GM19099 (cell line): Measurements from ENCODE around the gene RBM5.

Source experiments
- POLR2A ChIP-seq: IDR thresholded peaks from 3 replicates; pipeline ENCODE4 v1.6.1; 2011; ENCODE audit warnings: low read depth; ENCODE audit not compliant: insufficient read length; ENCODE audit errors: extremely low read depth

RBM5 gene

DNA sequence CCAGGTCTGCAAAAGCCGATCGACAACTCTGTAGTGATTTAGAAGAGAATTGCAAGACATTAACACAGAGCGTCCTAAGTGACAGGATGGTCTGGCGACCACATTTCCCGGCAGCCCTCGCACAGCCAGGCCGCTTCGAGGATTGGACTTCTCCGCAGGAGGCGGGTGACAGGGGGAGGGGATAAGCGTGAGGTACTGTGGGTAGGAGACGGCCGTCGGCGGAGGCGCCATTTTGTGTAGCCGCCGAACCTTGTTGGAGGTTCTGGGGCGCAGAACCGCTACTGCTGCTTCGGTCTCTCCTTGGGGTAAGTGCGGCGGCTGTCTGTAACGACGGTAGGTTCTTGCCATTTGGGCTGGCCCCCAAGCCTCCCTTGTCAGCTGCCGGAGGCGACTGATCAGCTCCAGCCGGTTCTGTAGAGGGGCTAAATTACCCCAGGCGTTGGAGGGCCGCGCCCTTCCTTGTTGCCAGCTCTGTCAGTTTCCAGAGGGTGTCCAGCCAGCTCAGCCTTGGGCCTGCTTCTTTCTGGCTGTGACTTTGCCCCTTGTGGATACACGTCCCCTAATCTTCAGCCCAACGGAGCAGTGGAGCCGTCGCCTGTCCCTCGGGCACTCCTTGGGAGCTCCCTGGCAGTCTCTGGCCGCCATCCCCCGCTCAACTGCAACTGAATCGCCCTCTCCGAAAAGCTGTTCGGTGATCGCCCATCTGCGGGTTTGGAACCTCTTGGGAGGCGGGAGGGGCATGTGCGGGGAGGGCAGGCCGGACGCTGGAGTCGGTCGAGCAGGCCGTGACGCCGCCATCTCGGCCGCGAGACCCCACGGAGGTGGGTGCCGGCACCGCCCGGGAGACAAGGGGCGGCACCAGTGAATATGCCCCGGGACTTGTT lies at the start of gene RBM5:
RBM5 (plus strand) TSS at position 195 of the 884 bp plus-strand sequence. CDS start 1,516 bp downstream, outside the sequence.
- TF ChIP-seq POLR2A: peak; percentile 88

DNA sequence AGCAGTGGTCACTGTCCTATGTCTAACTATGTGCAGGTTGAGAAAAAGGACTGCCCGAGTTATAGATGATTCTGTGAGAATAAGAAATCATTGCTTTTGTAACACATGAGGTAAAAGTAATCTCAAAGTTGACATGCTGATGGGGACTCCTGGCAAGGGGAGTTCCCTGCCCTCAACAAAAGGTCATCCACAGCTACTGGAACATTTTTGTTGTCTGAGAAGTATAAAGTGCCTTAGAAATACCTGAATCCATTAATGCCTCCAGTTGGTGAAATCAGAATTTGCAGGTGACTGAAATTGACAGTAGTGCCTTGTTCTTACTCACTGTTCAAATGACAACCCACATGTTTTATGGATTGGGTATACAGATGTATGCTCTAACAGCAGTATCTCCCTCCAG lies 43.7 kb upstream of the RBM5 start:
- no peak for TF ChIP-seq POLR2A

DNA sequence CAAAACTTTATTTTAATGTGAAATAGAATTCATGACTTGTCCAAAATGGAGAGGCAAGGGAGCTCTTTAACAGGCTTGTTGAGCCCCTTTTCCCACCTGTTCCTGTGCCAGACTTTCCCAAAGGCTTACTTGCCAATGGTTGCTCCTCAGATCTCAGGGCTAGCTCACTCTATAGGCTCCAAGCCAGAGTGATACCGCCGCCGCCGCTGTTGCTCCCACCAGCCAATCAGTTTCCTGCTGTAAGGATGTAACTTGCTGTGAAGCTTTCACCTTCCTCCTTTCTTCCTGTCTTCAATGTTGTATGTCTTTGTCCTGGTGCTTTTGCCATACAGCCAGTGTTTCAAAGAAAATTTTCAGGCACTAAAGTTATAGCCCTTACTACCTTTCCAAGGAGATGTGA lies 41.3 kb upstream of the RBM5 start:
- no peak for TF ChIP-seq POLR2A

DNA sequence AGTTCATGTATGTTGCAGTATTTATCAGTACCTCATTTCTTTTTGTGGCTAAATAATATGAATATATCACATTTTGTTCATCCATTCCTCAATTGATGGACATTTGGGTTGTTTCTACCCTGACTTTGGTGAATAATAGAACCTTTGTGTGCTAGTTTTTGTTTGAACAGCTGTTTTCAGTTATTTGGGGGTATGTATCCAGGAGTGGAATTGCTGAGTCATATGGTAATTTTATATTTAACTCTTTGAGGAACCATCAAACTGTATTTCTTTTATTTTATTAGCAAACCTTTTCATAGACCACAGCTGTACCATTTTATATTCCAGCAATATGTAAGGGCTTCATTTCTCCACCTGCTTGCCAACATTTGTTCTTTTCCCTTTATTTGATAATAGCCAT lies 38.4 kb upstream of the RBM5 start:
- TF ChIP-seq POLR2A: no peak

DNA sequence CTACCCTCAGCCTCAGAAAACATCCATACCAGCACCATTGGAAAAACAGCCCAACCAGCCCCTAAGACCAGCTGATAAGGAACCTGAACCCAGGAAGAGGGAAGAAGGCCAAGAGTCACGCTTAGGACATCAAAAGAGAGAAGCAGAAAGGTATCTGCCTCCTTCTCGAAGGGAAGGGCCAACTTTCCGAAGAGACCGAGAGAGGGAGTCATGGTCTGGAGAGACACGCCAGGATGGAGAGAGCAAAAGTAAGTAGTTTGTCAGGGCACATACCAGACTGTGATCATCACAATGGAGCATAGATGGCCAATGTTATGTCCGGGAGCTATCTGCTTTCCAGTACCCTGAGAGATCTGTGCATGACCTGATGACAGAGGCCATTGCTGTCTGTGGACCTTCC lies 31.0 kb upstream of the RBM5 start:
- no peak for TF ChIP-seq POLR2A

DNA sequence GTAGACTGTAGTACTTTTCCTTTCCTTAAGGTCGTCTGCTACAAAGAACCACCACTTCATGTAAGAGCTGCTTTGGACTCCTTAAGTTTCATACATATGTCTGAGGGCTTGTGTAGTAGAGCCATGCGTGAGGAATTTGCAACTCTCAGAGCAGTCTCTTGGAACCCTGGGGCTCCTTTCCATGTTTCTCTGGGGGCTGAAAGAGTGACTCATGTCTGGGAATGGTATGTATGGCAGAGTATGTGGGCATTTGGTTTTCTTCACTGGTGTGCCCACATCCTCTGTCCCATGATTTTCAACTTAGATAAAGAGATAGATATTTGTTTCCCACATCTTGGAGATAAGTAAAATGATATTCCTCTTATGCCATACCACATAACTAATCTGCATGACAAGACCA lies 20.6 kb upstream of the RBM5 start:
- TF ChIP-seq POLR2A: no peak

DNA sequence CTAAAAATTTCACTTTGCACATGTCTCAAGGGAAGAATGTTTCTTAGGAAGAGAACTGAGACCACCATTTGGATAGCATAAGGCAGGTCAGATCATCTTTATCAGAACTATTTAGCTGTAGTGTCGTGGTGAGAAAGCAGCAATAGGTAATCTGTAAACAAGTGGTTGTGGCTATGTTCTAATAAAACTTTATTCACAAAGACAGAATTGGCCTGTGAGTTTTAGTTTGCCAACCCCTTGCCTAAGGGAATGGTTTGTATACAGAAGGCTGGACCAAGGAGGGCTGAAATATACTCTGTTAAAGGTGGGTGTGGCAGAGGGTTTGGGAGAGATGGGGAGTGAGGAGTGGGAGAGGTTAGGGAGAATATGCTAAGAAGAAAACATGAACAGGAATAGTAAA lies 10.6 kb upstream of the RBM5 start:
- no peak for TF ChIP-seq POLR2A

DNA sequence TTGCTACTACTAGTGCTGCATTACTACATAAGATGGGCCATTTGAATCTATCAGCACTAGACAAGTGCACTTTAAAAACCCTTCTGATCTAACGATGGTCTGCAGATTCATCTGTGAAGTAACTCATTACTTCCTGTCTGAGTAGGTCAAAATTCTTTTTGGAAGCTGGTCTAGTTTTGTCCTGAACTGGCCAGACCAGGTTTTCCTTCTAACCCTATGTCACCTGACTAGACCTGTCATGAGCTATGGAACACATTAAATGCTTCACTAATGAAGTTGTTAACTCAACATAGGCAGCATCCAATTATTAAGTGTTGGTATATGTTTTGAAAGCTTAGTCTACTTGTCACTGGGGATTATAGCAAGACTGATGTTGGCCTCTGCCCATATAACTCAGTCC lies 10.1 kb upstream of the RBM5 start:
- TF ChIP-seq POLR2A: no peak

DNA sequence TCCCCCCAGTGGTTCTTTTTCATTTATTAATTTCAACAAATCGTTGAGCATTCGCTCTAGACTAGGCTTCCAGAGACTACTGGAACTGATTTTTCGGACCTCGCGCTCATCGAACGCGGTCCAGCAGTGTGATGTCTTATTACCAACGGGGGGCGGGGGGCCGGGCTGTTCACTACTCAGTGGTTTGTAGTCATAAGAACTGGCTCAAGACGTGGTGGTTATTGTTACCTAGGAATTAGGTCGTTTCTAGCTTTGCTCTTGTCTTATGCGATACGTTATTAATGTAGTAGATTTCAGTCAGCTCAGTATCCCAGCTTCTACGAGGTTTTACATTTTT lies 858 bp downstream of the RBM5 start:
- no peak for TF ChIP-seq POLR2A

DNA sequence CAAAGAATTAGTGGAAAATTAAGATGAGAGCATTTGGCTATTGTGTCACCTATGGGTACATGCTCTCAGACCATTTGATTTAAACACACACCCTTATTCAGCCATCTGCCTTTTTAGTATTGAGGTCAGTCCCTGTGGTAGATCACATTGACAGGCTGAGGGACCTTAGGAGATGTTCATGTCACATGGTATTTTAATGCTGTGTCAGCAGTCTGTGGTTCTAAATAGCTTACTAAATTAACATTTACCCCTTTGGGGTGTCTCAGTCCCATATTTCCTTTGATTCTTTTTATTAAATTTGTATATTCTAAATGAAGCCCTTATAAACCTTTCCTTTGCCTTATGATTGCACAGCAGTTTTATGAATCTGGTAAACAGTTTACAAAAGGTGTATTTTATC lies 2.3 kb downstream of the RBM5 start:
- no peak for TF ChIP-seq POLR2A

DNA sequence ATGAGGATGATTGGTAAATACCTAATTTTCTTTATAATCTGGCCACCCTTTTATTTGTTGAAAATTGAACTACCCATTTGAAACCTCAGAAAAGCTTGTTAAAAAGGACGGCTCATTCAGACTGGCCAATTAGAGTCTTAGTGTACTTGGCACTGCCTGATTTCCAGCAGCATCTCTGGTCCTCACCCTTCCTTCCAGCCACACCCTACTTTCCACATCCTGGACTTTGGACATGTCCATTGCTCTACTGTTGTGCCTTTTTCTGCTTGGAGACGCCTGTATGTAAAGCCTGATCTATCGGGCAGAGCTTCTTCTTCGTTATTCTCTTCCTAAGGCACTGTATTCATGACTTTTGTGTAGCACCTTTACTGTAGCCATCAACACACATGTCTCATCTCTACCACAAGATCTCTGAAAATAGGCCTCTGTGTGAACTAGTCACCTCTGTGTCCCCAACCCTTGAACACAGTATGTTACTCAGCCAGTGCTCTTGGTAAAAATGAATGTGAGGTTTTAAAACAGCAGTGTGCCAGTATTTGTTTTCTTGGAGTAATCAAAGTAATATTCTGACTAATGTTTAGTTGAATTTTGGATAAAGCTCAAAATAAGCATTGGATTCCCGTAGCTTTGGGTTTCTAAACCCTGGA lies 6.8 kb downstream of the RBM5 start:
- TF ChIP-seq POLR2A: no peak

DNA sequence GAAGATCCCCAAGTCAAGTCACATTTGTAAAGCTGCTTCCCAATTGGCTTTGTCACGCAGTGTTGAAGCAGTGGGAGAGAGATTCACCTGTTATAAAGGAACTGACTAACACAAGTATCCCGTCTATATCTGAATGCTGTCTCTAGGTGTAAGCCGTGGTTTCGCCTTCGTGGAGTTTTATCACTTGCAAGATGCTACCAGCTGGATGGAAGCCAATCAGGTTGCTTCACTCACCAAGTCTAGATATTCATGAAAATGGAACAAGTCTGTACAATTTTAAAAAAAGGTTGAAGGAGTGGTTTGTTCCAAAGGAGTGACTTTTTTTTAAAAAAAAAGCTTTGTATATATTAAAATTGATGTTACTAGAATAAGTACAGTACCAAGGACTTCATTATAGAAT lies 11.7 kb downstream of the RBM5 start:
- no peak for TF ChIP-seq POLR2A

DNA sequence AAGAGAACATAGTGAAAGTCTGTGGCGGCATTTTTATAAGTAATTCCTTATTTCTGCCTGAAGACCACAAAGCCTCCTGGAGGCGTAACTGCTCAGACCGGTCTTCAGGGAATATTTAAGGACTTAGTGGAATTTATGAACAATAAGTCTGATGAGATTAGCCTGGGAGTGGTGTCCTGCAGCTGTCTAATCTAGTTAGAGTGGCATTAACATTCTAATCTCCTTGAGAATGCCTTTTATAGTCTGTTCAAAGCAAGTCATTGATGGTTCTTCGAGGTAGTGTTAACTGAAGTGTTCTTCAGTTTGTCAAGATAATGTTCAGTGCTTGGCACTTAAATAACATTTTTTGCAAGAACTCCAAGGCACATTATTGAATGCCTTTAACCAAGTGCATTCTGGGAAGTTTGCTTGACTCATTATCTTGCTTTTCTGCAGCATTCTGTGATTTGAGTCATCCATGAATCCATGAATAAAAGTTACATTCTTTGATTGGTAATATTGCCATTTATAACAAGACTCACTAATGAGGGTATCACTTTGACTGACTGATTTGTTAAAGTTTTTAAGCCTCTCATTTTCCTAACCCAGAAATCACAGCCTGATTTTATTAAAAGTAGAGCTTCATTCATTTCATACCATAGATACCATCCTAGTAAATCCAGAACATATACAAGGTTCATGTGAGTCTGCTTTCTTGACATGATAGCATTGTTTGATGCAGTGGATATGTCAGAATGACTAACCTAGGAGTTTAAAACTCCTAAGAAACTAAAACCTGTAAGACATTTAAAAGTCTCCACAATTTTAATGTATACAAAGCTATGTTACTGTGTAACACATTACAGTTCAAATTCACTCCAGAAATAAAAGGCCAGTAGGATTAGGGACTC lies 12.5 kb downstream of the RBM5 start:
- TF ChIP-seq POLR2A: no peak

DNA sequence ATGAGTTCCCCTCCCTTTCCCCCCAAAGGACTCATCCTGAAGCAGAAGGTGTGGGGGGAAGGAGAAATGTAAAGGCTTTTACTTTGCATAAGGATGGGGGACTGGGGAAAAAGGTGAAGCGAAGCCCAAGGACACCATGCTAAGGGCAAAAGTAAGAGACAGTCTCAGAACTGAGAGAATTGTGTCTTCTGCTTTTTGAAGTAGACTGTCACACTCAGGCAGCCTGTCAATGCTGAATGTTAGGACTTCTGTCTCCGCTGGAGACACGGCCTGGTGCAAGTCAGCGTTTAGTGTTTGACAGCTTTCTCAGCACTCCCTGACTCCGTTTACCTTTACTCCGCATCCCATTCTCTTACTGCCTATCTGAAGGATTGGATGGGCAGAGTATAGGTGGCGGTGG lies 13.8 kb downstream of the RBM5 start:
- no peak for TF ChIP-seq POLR2A

DNA sequence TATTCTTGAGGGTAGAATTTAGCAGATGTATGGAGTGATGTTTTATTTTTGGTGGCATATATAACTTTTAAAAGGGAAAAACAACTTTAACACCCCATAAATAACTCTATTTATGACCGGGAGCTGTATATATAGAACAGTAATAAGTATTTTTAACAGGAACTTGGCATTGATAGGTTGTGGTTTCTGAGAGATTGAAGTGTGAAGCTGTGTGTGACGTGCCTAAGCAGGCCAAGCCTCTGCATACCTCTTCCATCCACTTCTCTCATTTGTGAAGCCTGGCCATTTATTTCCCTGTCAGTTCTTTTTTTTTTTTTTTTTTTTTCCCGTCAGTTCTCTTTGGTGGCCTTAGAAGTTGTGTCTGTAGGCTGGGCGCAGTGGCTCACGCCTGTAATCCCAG lies 23.0 kb downstream of the RBM5 start:
- TF ChIP-seq POLR2A: no peak
